Endothelial cell of umbilical vein (primary cell): ENCODE data around the gene CNTNAP2. TPM values are rescaled to one million over a fixed set of nuclear protein-coding genes. Genes with fewer than 3 reads are reported as not detected.

ENCODE experiments used
- BruUV-seq: library from RNA; stranded (reverse); fragments of 400-500 nt; replicated peaks from 2 replicates; lab custom pipeline; 2021; lab: Mats Ljungman, UMichigan
- CTCF ChIA-PET: fragments of 300-600, 350-600 bp; sonication (Branson Sonifier 250); formaldehyde crosslinking; loops from one replicate; lab custom pipeline; 2021; ENCODE audit warnings: antibody characterized with exemption, inconsistent platforms; lab: Charles Lee
- POLR2A ChIA-PET: fragments of 300-600, 350-600 bp; sonication (Branson Sonifier 250); formaldehyde crosslinking; loops from one replicate; lab custom pipeline; 2021; ENCODE audit warnings: antibody characterized with exemption, inconsistent platforms; lab: Charles Lee
- DNase-seq: peaks from one replicate; pipeline ENCODE4 v3.0.0-alpha.2; 2011; ENCODE audit warnings: low read depth, low spot score
- FAIRE-seq: peaks from 2 replicates; lab custom pipeline; 2011; peaks lifted over from hg19 to GRCh38; lab: Jason Lieb, UNC
- H2AFZ ChIP-seq: 2 replicates; pipeline ENCODE4 v1.6.0; 2012; ENCODE audit warnings: low read depth, low read length, control low read depth, inconsistent platforms
- H3K27ac ChIP-seq: 2 replicates; pipeline ENCODE4 v1.5.1; 2011; ENCODE audit warnings: low read depth, mild to moderate bottlenecking, control low read depth, low read length, moderate library complexity; ENCODE audit not compliant: insufficient read depth
- H3K27me3 ChIP-seq, 2 experiments: 2 replicates each; pipeline versions ENCODE4 v1.6.0 to v1.6.1; 2011; ENCODE audit warnings: low read length in 2 of 2, mixed read lengths in 1 of 2; ENCODE audit not compliant: control insufficient read depth in 2 of 2, insufficient read depth in 2 of 2
- H3K36me3 ChIP-seq, 2 experiments: 2 replicates in 1 of 2; 3 replicates in 1 of 2; pipeline ENCODE4 v1.5.1; 2011; ENCODE audit warnings: low read length in 2 of 2, mild to moderate bottlenecking in 1 of 2, moderate library complexity in 1 of 2; ENCODE audit not compliant: control insufficient read depth in 2 of 2, insufficient read depth in 2 of 2; ENCODE audit errors: extremely low read depth in 1 of 2
- H3K4me1 ChIP-seq: 3 replicates; pipeline ENCODE4 v1.5.1; 2011; ENCODE audit warnings: mild to moderate bottlenecking, low read length; ENCODE audit not compliant: control insufficient read depth, insufficient read depth; ENCODE audit errors: extremely low read depth
- H3K4me2 ChIP-seq: 2 replicates; pipeline ENCODE4 v1.6.1; 2011; ENCODE audit warnings: low read length, control low read depth, mixed read lengths; ENCODE audit not compliant: insufficient read depth
- H3K4me3 ChIP-seq, 3 experiments: fragments of 200-600 bp in 1 of 3; sonication (generic), shearing (Covaris generic) in 1 of 3; replicated peaks in 1 of 3; 2 replicates each; pipeline ENCODE4 v1.5.1; 2011 to 2016; ENCODE audit warnings: control low read depth in 3 of 3, low read length in 3 of 3, mild to moderate bottlenecking in 2 of 3, inconsistent platforms in 1 of 3, low read depth in 1 of 3, moderate library complexity in 1 of 3; ENCODE audit not compliant: insufficient read depth in 1 of 3
- H3K79me2 ChIP-seq: 2 replicates; pipeline ENCODE4 v1.6.0; 2012; ENCODE audit warnings: low read length, inconsistent platforms; ENCODE audit not compliant: control insufficient read depth, insufficient read depth
- H3K9ac ChIP-seq: replicated peaks from 2 replicates; pipeline ENCODE3; 2011; ENCODE audit warnings: low read length, control low read depth; ENCODE audit not compliant: insufficient read depth; ENCODE audit errors: extremely low read depth
- H3K9me1 ChIP-seq: replicated peaks from 3 replicates; pipeline ENCODE4 v1.6.0; 2011; ENCODE audit warnings: mild to moderate bottlenecking, low read length; ENCODE audit not compliant: control insufficient read depth, insufficient read depth; ENCODE audit errors: extremely low read depth
- H3K9me3 ChIP-seq: replicated peaks from 2 replicates; pipeline ENCODE4 v1.5.1; 2012; ENCODE audit warnings: low read length, inconsistent platforms; ENCODE audit not compliant: control insufficient read depth, insufficient read depth
- H4K20me1 ChIP-seq: replicated peaks from 2 replicates; pipeline ENCODE3; 2011; ENCODE audit warnings: mild to moderate bottlenecking, low read length; ENCODE audit not compliant: control insufficient read depth, insufficient read depth; ENCODE audit errors: extremely low read depth
- CTCF ChIP-seq, 2 donors: IDR thresholded peaks; 1 replicate in 1 of 2; 2 replicates in 1 of 2; pipeline ENCODE4 v1.5.1; 2011; ENCODE audit warnings: low read length in 2 of 2, mild to moderate bottlenecking in 2 of 2, moderate library complexity in 2 of 2, control low read depth in 1 of 2, inconsistent platforms in 1 of 2, low read depth in 1 of 2; ENCODE audit not compliant: insufficient read depth in 1 of 2; ENCODE audit errors: extremely low read depth in 1 of 2
- EZH2 ChIP-seq: IDR thresholded peaks from 2 replicates; pipeline ENCODE4 v1.6.1; 2012; ENCODE audit warnings: borderline replicate concordance, low read depth, mild to moderate bottlenecking, moderate library complexity, low read length, inconsistent platforms; ENCODE audit not compliant: severe bottlenecking
- FOS ChIP-seq: IDR thresholded peaks from 2 replicates; pipeline ENCODE4 v1.6.1; 2011; ENCODE audit warnings: mild to moderate bottlenecking, low read length, moderate library complexity, borderline replicate concordance; ENCODE audit not compliant: insufficient read depth
- GATA2 ChIP-seq: IDR thresholded peaks from 2 replicates; pipeline ENCODE4 v1.7.0; 2011; ENCODE audit warnings: low read depth, mild to moderate bottlenecking, moderate library complexity, mixed read lengths, low read length; ENCODE audit not compliant: insufficient read length, insufficient read depth
- JUN ChIP-seq: IDR thresholded peaks from 2 replicates; pipeline ENCODE4 v1.6.1; 2011; ENCODE audit warnings: borderline replicate concordance, low read depth; ENCODE audit not compliant: insufficient read length, insufficient read depth
- MAX ChIP-seq: IDR thresholded peaks from 2 replicates; pipeline ENCODE4 v1.6.1; 2011; ENCODE audit not compliant: insufficient read depth, insufficient read length
- MYC ChIP-seq: IDR thresholded peaks from one replicate; pipeline ENCODE4 v1.6.1; 2011; ENCODE audit warnings: mild to moderate bottlenecking, low read depth, low read length
- POLR2A ChIP-seq: IDR thresholded peaks from 2 replicates; pipeline ENCODE4 v1.6.1; 2012; ENCODE audit warnings: low read depth, mild to moderate bottlenecking, control low read depth, low read length
- POLR2AphosphoS5 ChIP-seq: IDR thresholded peaks from 2 replicates; pipeline ENCODE4 v1.6.1; 2012; ENCODE audit warnings: low read depth, mild to moderate bottlenecking, control low read depth, low read length, moderate library complexity; ENCODE audit not compliant: insufficient read depth
- dilution Hi-C: fragments of 300-500 bp; cut with MboI; formaldehyde crosslinking; loops from one replicate; pipeline ENCODE4 v1.15.0; 2019; ENCODE audit warnings: low sequenced_read_pairs; ENCODE audit not compliant: extremely low pct_ligation_motif_present
- intact Hi-C: fragments of 100-400 bp; cut with micrococcal nuclease; formaldehyde crosslinking; loops from one replicate; pipeline ENCODE4 v1.10.0; 2022
- polyA plus RNA-seq, 4 experiments: library from polyadenylated mRNA; depleted of rRNA in 3 of 4; stranded (reverse) in 3 of 4; unstranded in 1 of 4; fragments of >200 nt; gene quantifications; 2 replicates each; pipeline versions ENCODE4 v1.2.1 to v1.2.3, GENCODE V29; 2011 to 2012; ENCODE audit warnings: missing spikeins in 1 of 4
- total RNA-seq: library from RNA; stranded (reverse); gene quantifications from 2 replicates; pipeline ENCODE4 v1.2.3, GENCODE V29; 2021

The CNTNAP2 gene
- total and polyA plus RNA-seq, 2 donors (not counting 3 experiments of a cell fraction or from before 2014, with no cell fraction given) = not detected

- intact Hi-C loops = no loop called here
- dilution Hi-C loops = no loop called here
- Histone ChIP-seq H3K9me3 (peaks cover 2% of the 10 kb centered on the region), H2AFZ (no peak overlapping the region), H3K79me2 (no peaks in the 10 kb centered on the region), H3K27me3 (no peaks in the 10 kb centered on the region), H3K36me3 (no peaks in the 10 kb centered on the region), H3K4me1 (no peaks in the 10 kb centered on the region), H3K9me1 (no peaks in the 10 kb centered on the region), H3K4me2 (no peak overlapping the region), H3K4me3 (no peak overlapping the region), H3K27ac (no peak overlapping the region), H3K9ac (no peak overlapping the region), H4K20me1 (no peaks in the 10 kb centered on the region)
- FAIRE-seq (no peak), DNase-seq (no peak)
- no TSS peak for BruUV-seq
- ChIA-PET CTCF (no interaction called here), POLR2A (no interaction called here)
- TF ChIP-seq CTCF (IDR thresholded peaks at IDR 0.05; ENCODE audit: extremely low read depth in 1 of 2, insufficient read depth in 1 of 2, low read depth in 1 of 2, low read length in 2 of 2) (no peak), EZH2 (no peak), POLR2A (no peak), JUN (no peak), GATA2 (no peak), MYC (no peak), POLR2AphosphoS5 (no peak), FOS (no peak), MAX (no peak)
These were observed 1762.5 kb downstream of the CNTNAP2 start for GRCh38 chr7:147878912-147879661.
